ENCODE data around the gene ARHGAP4. TPM values are rescaled to one million over a fixed set of nuclear protein-coding genes. Genes with fewer than 3 reads are reported as not detected.

The ARHGAP4 gene
- total RNA-seq, 4 donors from 2014 or later, result 2.6 to 10.7 (median 4.4) TPM

GRCh38 chrX:153866302-153867019 is 59.6 kb downstream of the ARHGAP4 start:
- intact Hi-C loops (cut with DNase I; ENCODE audit: low total_unique reads) (no loop called here), in situ Hi-C loops (cut with MboI; ENCODE audit: low sequenced_read_pairs in 4 of 4) (no loop called here)
- DNase-seq (no peak), ATAC-seq (no peak)
- Histone ChIP-seq H3K27me3 (no peaks in the 10 kb centered on the region), H3K4me3 (no peak overlapping the region), H3K27ac (no peak overlapping the region), H3K9me3 (no peaks in the 10 kb centered on the region), H3K4me1 (no peaks in the 10 kb centered on the region), H3K36me3 (no peaks in the 10 kb centered on the region)
- TF ChIP-seq POLR2A (IDR thresholded peaks at IDR 0.05) (no peak), CTCF (IDR thresholded peaks at IDR 0.05 in 4 of 5, conservative IDR thresholded peaks at IDR 0.05 in 1 of 5) (no peak)

GRCh38 chrX:153865685-153866084 is 60.4 kb downstream of the ARHGAP4 start:
- H3K27me3 ChIP-seq, result no peaks in the 10 kb centered on the region
- no peak overlapping the region for H3K4me3 ChIP-seq
- ATAC-seq, result no peak

GRCh38 chrX:153865321-153865580 is 60.8 kb downstream of the ARHGAP4 start:
- ATAC-seq (no peak), DNase-seq (no peak)
- in situ Hi-C loops (cut with MboI; ENCODE audit: low sequenced_read_pairs in 4 of 4) (no loop called here), intact Hi-C loops (cut with DNase I; ENCODE audit: low total_unique reads) (no loop called here)
- H3K27me3 ChIP-seq, result no peaks in the 10 kb centered on the region
- no peak overlapping the region for H3K27ac ChIP-seq
- no peaks in the 10 kb centered on the region for H3K9me3 ChIP-seq
- TF ChIP-seq POLR2A (IDR thresholded peaks at IDR 0.05), result no peak
- TF ChIP-seq CTCF (IDR thresholded peaks at IDR 0.05 in 4 of 5, conservative IDR thresholded peaks at IDR 0.05 in 1 of 5), result no peak
- no peak overlapping the region for H3K4me3 ChIP-seq
- no peaks in the 10 kb centered on the region for H3K36me3 ChIP-seq
- no peaks in the 10 kb centered on the region for H3K4me1 ChIP-seq

More at GRCh38 chrX:153865685-153866084, 60.4 kb downstream of the ARHGAP4 start:
- intact Hi-C loops (cut with DNase I; ENCODE audit: low total_unique reads) (no loop called here), in situ Hi-C loops (cut with MboI; ENCODE audit: low sequenced_read_pairs in 4 of 4) (no loop called here)
- H3K4me1 ChIP-seq, result no peaks in the 10 kb centered on the region
- no peaks in the 10 kb centered on the region for H3K36me3 ChIP-seq
- no peak overlapping the region for H3K27ac ChIP-seq
- DNase-seq, result no peak
- no peaks in the 10 kb centered on the region for H3K9me3 ChIP-seq
- no peak for TF ChIP-seq POLR2A (IDR thresholded peaks at IDR 0.05)
- TF ChIP-seq CTCF (IDR thresholded peaks at IDR 0.05 in 4 of 5, conservative IDR thresholded peaks at IDR 0.05 in 1 of 5), result no peak

- H3K27ac ChIP-seq, result no peak overlapping the region
- intact Hi-C loops (cut with DNase I; ENCODE audit: low total_unique reads) (no loop called here), in situ Hi-C loops (cut with MboI; ENCODE audit: low sequenced_read_pairs in 4 of 4) (no loop called here)
- DNase-seq (no peak), ATAC-seq (no peak)
- TF ChIP-seq CTCF (IDR thresholded peaks at IDR 0.05 in 4 of 5, conservative IDR thresholded peaks at IDR 0.05 in 1 of 5) (no peak), POLR2A (IDR thresholded peaks at IDR 0.05) (no peak)
- no peak overlapping the region for H3K4me3 ChIP-seq
- H3K4me1 ChIP-seq, result no peaks in the 10 kb centered on the region
- H3K9me3 ChIP-seq, result no peaks in the 10 kb centered on the region
- no peaks in the 10 kb centered on the region for H3K27me3 ChIP-seq
- H3K36me3 ChIP-seq, result no peaks in the 10 kb centered on the region
Measured at GRCh38 chrX:153864561-153865320, 61.3 kb downstream of the ARHGAP4 start.
